IPS DF 19.7 (cell line): ENCODE data around the gene PACS2.

Source experiments
- DNase-seq: peaks from one replicate; pipeline ENCODE4 v3.0.0-alpha.2; 2013; ENCODE audit warnings: low read depth, low spot score

Gene PACS2

DNA sequence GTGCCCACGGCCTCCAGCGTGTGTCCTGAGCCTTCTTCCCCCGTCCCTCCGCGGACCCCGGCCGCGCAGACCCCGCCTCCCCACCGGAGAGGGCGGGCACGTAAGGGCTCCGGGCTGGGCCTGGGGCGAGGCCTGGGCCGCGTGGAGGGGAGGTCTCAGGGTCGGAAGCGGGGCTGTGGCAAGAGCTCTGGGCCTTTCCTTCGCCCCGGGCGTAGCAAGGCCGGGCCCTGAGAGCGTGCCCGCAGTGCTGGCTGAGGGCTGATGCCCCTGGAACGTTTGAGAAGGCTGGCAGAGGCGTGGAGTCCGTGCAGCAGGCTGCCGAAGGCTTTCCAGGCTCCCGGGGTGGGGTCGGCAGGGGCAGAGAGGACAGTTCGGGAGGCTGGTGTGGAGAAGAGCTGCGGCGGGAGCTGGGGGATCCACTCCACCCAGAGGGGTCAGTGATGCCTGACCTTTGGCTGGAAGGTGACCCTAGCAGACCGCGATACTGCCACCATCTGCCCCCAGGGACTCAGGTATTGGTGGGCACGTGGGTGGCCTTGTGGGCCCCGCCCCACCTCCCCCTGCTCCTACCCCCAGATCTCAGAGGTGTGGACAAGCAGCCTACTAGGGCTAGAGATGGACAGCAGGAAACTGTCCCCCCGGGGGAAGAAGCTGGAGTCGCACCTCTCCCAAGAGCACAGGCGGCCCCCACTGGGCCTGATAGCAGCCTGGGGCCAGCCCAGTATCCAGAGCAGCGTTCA, 84.3 kb downstream of the PACS2 start:
- DNase-seq = no peak

DNA sequence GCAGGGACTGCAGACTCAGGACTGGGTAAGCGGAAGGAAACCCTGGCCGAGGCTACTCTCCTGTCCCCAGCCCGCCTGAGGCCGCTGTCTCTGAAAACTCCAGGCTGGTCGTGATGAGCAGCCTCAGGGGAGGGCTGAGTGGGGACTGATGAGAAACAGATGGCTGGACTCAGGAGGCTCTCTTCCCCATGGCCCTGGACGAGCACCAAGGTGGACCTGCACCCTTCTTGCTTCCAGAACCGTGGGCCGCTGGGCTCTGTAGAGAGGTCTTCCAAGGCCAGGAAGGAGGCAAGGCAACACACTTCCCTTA, 84.9 kb downstream of the PACS2 start:
- DNase-seq = no peak

DNA sequence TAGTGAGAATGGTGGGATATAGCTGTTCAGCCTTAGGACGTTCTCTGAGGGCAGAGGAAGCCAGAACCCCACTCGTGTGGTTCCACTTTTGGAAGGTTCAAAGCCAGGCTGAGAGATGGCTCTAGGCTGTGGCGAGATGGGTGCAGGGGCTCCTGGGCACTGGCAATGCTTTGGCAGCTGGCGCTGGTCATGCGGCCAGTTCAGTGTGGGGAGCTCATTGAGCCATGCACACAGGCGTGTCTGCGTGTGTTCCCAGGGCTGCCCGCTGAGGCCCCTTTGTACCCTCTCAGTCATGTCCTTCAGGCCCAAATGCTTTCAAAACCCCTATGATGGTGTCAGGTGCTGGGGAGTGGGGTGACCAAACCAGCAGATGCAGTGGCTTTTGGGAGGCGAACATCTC, 85.5 kb downstream of the PACS2 start:
- no peak for DNase-seq

DNA sequence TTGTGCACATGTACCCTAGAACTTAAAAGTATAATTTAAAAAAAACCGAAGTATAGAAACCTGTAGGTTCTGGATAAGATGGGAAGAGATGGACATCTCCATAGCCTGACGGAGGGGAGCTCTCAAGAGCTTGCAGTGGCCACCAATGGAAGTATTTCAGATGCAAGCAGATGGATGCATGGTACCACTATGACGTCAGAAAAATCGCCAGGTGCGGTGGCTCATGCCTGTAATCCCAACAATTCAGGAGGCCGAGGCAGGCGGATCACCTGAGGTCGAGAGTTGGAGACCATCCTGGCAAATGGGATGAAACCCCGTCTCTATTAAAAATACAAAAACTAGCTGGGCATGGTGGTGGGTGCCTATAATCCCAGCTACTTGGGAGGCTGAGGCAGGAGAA, 87.2 kb downstream of the PACS2 start:
- no peak for DNase-seq

DNA sequence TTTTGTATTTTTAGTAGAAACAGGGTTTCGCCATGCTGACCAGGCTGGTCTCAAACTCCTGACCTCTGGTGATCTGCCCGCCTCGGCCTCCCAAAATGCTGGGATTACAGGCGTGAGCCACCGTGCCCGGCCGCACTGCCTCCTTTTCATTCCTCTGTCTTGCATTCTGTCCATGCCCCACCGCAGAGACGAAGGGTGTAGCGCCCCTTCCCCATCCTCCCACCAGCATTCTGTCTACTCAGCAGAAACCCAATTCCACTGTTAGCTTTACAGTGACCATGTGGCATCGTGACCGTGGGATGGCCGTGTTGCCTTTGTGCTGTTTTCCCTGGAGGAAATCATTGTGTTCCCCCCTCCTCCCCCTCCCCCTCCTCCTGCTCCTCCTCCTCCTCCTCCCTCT, 94.0 kb downstream of the PACS2 start:
- no peak for DNase-seq

DNA sequence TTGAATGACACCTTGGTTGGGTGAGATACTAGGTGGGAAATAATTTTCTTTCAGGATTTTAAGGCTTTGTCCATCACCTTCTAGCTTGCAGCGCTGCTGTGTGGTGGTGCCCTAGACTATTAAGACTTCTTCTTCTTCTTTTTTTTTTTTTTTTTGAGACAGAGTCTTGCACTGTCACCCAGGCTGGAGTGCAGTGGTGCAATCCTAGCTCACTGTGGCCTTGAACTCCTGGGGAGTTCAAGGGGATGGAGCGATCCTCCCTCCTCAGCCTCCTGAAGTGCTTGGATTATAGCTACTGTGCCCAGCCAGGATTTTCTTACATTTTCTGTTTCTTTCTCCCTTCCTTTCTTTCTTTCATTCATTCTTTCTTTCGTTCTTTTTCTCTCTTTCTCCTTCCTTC, 94.8 kb downstream of the PACS2 start:
- no peak for DNase-seq

DNA sequence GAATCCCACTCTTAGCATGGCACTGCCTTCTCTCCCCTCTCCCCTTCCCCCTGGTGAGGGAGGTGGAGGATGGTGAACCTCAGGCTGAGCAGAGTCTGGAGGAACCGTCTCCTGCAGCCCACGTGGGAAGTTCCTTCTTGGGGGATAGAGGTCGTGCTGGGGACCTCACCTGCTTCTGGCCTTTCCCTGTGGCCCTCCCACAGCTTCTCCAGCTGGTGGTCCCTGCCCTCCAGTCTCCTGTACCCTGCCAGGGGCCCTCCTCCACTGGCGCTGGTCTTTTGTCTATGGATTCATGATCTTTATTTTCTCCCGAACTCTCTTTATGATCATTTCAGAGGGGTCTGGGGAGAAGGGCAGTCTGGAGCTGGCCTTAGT, 96.1 kb downstream of the PACS2 start:
- no peak for DNase-seq

DNA sequence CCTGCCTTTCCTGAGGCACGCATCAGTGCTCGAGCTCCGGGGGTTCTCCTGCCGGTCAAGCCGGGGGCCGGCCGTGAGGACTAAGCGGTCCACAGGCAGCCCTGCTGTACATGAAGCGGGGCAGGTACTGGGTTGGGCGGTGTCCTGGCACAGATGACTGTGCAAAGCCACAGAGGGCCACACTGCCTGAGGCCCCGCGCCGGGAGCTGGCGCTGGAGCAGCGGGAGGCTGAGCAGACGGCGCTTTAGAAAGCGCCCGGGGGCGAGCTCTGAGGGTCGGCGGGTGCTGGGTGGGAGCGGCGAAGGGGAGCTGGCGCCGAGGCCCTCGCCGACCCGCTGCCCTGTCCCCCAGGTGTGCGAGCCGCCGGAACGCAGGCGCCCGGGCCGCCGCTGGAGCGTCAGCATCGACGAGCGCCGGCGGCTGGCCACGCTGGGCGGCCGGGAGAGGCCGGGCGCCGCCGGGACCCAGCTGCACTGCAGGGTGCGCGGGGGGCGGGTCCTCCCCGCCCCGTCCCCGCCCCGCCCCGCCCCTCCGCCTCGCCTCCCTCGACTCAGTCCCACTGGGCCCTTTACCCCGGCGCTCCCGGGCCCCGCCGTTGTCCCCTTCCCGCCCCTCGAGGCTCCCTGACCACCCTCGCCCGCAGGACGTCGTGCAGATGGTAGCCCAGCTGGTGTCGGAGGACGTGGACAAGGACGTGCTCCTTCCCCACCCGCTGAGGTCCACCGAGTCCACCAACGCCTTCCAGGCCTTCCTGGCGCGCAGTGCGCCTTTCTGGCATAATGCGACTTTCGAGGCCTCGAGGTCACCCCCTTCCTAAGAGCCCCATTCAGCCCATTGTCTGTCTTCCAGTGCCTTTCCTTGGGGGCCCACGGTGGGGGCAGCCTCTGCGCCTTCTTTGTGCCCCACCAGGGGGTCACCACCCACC, 96.7 kb downstream of the PACS2 start:
- DNase-seq = no peak

DNA sequence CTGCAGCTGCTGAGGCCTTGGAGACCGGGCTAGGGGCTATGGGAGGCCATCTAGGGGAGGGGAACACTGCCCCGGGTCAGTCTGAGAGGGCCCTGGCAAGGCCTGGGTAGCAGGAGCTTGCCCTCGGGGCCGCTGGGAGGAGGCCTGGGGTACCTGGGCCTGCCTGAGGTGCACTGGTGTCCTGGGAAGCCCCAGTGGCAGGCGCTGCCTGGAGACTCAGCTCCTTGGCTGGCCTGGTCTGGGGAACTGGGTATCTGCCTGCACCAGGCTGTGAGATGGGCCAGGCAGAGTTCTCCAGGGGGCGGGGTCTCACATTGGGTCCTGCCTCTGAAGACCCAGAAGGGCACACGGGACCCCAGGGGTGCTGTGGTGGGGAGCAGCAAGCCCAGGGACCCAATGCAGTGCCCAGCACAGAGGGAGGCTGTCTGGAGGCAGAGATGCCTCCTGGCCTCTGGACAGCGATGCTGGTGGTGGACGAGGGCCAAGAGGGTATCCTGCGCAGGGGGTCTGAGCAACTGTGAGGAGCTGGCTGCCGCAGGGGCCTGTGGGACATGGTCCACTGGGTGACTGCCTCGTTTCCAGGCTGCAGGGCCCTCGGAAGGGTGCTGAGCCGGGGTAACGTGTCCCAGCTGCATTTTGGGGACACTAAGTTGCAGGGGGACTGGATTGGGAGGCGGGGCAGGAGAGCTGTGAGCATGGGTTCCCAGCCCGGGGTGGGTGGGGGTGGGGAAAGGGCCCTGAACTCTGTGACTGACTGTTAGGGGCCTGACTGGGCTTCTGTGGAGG, 97.6 kb downstream of the PACS2 start:
- no peak for DNase-seq

DNA sequence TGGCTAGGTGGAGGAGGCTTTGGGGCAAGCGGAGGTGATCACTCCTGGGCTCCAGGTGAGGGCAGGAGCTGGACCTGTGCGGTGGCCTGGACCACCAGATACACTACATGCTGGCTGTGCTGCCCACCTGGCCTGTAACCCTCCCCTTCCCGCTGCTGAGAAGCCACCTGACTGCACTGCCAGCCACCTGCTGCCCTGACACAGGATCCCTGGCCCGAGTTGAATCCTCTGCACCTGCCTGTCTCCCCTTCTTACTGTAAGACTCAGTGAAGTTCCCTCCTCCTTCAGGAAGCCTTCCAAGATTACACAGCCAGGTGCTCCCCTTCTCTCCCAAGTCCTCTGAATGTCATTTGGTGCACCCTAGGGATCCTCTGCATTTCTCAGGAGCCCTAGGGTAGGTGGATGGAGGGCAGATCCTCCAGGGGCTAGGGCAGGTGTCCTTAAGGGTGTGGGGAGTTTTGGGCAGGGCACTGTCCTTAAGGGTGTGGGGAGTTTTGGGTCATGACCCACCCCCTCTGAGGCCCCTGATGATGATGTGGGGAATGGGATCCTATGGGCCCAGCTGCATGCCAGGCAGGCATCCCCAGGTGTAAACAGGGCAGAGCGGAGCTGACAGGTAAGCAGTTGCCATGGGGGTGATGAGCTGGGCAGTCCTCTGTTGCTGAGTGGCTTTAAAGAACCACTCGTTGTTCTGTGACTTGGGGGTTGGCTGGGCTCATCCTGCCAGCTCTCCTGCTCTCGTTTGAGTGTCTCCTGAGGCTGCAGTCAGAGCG, 98.4 kb downstream of the PACS2 start:
- no peak for DNase-seq

DNA sequence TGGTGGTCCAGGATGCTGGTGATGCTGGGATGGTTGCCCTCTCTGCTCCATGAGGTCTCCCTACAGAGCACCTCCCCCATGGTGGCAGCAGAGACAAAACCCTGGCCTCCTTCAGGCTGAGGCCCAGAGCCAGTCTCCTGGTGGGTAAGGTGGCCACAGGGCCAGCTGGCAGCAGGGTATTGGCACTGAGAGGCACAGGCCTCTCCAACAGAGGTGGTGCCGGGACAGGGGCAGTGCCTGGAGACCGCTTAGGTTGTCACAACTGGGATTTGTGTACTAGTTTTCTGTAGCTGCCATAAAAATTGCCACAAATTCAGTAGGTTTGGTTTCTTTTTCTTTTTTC, 99.0 kb downstream of the PACS2 start:
- DNase-seq = no peak

DNA sequence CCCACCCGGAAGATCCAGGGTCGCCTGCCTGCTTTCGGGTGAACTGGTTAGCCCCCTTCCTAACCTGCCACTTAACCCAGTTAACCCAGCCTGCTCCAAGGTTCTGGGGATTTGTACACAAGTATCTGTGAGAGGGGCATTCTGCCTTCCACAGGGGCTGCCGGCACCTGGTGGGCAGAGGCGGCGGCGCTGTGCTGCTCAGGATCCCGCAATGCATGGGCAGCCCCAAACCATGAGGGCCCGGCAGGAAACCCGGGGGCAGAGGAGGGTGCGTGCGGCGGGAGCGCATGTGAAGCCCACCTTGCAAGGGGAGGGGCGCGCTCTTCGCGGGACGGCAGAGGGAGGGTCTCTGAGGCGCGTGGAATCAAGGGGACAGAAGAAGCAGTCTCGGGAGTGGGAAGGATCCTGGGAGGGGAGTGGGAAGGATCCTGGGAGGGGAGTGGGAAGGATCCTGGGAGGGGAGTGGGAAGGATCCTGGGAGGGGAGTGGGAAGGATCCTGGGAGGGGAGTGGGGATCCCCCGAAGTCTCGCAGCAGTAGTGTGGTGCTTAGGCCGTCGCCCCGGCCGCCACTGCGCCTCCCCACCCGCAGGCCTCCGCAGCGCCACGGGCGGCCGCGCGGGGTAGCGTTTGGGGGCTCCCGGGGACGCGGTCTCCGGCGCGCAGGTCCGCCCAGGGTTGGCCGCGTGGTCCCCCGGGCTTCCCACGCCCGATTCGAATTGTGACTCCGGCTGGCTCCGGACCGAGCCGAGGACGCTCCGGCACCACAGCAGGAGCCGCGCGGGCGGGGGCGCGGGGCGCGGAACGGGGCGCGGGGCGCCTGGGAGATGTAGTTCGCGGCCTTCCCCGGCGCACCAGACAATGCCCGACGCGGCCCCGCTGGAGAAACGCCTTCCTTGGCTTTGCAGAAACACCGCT, 100.2 kb downstream of the PACS2 start:
- no peak for DNase-seq

DNA sequence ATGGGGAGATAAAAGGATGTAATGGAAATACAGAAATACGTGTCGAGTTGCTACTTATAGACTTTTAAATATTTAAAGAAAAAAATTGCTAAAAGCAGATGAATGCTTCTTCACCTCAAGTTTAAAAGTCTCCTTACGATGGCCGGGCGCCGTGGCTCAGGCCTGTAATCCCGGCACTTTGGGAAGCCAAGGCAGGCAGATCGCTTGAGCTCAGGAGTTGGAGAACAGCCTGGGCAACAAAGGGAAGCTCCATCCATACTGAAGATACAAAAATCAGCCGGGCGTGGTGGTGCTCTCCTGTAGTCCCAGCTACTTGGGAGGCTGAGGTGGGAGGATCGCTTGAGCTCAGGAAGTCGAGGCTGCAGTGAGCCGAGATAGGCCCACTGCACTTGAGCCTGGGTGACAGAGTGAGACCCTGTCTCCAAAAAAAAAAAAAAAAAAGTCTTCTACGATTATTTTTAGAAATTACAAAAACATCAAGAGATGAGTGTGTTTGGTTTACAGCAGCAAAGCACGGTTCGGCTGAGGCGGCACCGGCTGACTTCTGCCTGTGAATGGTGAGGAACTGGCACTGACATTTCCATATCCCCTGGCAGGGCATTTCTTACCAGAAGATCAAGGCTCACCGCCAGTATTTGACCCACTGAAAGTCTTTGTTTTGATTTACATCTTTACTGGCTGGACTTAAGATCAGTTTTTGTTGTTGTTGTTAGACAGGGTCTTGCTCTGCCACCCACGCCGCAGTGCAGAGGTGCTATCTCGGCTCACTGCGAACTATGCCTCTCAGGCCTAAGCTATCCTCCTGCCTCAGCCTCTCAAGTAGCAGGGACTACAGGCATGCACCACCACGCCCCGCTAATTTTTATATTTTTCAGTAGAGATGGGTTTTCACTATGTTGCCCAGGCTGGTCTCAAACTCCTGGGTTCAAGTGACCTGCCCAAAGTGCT, 101.2 kb downstream of the PACS2 start:
- no peak for DNase-seq

DNA sequence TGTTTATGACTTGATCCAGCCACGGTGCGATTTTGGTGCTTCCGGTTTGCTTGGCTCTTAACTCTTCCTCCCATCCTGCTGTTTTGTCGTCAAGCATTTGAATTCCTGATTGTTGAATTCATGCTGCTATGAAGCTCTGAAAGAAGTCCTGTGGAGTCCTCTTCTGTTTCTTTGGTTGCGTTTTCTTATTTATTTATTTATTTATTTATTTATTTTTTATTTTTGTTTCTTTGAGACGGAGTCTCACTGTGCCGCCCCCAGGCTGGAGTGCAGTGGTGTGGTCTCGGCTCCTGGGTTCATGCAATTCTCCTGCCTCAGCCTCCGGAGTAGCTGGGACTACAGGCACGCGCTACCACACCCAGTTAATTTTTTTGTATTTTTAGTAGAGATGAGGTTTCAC, 102.1 kb downstream of the PACS2 start:
- no peak for DNase-seq

DNA sequence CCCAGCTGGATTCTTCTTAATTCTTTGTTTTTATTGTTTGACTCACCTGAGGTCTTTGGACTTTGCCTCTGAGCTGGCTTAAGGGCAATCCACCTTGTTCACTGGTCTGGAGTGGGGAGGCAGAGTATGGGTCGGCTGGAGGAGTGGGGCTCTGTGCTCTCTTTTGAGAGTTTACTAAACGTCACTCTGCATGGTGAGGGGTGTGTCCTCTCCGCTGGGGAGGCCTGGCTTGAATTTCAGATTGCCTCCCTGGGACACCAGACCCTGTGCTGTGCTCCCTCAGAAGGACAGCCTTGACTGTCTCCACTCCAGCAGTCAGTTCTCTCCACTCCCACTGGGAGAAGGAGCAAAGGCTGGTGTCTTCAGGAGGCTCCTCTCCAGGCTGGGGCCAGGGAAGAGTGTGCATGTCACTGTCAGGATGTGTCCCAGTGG, 103.2 kb downstream of the PACS2 start:
- no peak for DNase-seq

DNA sequence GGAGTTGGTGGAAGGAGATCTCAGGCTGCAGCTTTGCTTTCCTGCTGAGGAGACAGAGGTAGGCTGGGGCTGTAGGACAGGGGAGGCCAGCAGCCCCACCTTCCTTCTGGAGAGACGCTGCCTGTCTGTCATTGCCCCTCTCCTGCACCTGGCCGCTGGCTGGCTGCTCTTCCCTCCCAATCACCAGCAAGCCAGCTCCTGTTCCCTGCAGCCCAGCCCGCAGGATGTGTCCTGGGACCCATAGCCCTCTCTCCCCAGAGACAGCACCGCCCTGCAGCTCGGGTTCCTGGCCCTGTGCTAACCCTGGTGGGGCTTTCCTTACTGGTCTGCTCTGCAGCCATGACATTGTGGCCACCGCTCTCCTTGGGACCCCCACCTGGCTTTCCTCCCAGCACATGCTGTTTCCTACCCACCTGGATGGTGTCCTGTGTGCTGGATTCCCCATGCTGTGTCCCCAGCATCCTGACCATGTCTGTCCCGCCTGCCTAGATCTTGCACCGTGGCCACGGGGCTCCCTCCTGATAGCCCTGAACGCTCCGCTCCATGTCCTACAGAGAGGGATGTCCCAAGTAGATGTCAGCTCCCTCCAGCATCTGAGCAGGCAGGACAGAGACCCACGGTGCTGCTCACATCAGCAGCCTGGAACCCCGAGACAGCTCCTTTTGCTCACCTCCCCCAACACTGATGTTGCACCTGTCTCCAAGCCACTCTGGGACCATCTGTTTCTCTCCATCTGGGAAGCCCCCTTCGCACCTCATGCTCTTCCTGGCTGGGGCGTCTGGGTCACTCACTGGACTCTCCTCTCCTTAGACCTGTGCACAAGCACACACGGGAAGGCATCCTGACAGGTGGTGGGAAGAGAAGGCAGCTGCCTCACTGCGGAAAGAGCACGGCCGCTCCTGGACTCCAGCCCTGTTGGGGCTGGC, 104.0 kb downstream of the PACS2 start:
- DNase-seq = no peak

DNA sequence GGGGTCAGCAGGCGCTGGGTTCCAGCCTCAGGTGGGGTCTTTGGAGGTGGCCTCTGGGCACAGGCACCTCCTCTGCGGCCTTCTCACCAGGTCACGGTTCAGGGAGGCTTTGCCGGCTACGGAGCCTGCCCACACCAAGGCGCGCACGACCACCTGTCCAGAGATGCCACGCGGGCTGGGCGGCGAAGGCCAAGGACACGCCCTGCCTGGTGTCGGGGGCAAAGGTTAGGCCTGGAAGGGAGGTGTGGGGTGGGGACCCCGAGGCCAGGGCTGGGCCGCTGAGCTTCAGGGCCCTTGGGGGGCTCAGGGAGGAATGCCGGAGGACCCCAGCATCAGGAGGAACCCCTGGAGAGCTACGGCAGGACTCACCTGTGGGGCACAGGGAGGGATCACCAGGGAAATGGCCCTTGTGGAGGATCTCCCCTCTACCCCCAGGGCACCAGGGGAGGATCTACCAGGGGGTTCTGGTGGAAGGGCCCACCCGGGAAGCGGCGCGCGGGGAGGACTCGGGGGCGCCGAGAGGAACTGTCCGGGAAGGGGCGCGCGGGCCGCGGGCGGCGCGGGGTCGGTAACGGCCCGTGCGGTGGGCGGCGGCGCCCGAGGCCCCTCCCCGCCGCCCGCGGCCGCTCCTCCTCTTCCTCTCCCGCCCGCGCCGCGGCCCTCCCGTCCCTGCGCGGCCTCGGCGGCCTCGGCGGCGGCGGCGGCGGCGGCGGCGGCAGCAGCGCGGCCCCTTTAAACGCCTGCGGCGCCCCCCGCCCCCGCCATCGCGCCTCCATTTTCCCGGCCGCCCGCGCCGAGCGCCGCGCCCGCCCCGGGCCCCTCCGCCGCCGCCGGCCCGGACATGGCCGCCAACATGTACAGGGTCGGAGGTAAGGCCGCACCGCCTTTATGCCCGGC, 104.9 kb downstream of the PACS2 start, which contains the start of gene MTA1:
Gene MTA1 (plus strand): TSS at position 633 of the 897 bp plus-strand sequence. CDS start 209 bp downstream, at position 842.
- no peak for DNase-seq
